Measurements from ENCODE around the gene MAPK8.

- no peak for TF ChIP-seq MAX (IDR thresholded peaks at IDR 0.05)
- TF ChIP-seq TEAD4 (IDR thresholded peaks at IDR 0.05): no peak
- TF ChIP-seq REST (IDR thresholded peaks at IDR 0.05; ENCODE audit: low read depth): no peak
- TF ChIP-seq EGR1 (IDR thresholded peaks at IDR 0.05): no peak
- TF ChIP-seq TAF1 (IDR thresholded peaks at IDR 0.05; ENCODE audit: low read depth): no peak
- TF ChIP-seq CEBPB (IDR thresholded peaks at IDR 0.05): no peak
- TF ChIP-seq CREB1 (IDR thresholded peaks at IDR 0.05; ENCODE audit: low read depth): no peak
Observed at GRCh38 chr10:48430402-48430993, 124.0 kb downstream of the MAPK8 start.

Measured in Ishikawa (cell line).